B cell (primary cell): ENCODE results near the gene CKM. TPM values are rescaled to one million over a fixed set of nuclear protein-coding genes. Genes with fewer than 3 reads are reported as not detected.

Experiments used
- ATAC-seq: fragments of 200-7000 bp; cut with Tn5 transposase; one replicate; pipeline ENCODE4 v1.10.0; 2021; ENCODE audit warnings: low read depth, mild to moderate bottlenecking, moderate number of reproducible peaks, moderate library complexity
- CTCF ChIA-PET: fragments of 350-600 bp; sonication (Branson Sonifier 250); formaldehyde crosslinking; loops from one replicate; lab custom pipeline; 2021; ENCODE audit warnings: antibody characterized with exemption, inconsistent platforms; lab: Charles Lee
- POLR2A ChIA-PET: fragments of 350-600 bp; sonication (Branson Sonifier 250); formaldehyde crosslinking; loops from one replicate; lab custom pipeline; 2021; ENCODE audit warnings: antibody characterized with exemption; lab: Charles Lee
- DNase-seq: peaks from one replicate; pipeline ENCODE4 v3.0.0; 2013
- H2AFZ ChIP-seq: 2 replicates; pipeline ENCODE4 v1.6.1; 2012; ENCODE audit warnings: mild to moderate bottlenecking, low read depth, low read length; ENCODE audit not compliant: insufficient read depth, poor library complexity, severe bottlenecking
- H3K27ac ChIP-seq, 2 donors: 1 replicate in 1 of 2; 2 replicates in 1 of 2; pipeline ENCODE4 v1.5.1; 2012 to 2013; ENCODE audit warnings: low read length in 2 of 2, mild to moderate bottlenecking in 2 of 2, moderate library complexity in 1 of 2
- H3K27me3 ChIP-seq, 4 experiments: fragments of 200-600 bp in 1 of 4; sonication (generic) in 1 of 4; replicated peaks in 1 of 4; 1 replicate in 2 of 4; 2 replicates in 2 of 4; pipeline versions ENCODE4 v1.6.1 to v1.7.0; 2013 to 2016; ENCODE audit warnings: low read length in 3 of 4, mild to moderate bottlenecking in 2 of 4, mixed read lengths in 1 of 4, moderate library complexity in 1 of 4; ENCODE audit not compliant: insufficient read depth in 4 of 4, control insufficient read depth in 3 of 4; ENCODE audit errors: control extremely low read depth in 1 of 4
- H3K36me3 ChIP-seq, 2 experiments: replicated peaks in 1 of 2; 1 replicate in 1 of 2; 2 replicates in 1 of 2; pipeline versions ENCODE4 v1.6.1 to v1.7.1; 2013; ENCODE audit warnings: low read length in 1 of 2; ENCODE audit not compliant: insufficient read depth in 2 of 2, control insufficient read depth in 1 of 2; ENCODE audit errors: control extremely low read depth in 1 of 2, extremely low read depth in 1 of 2
- H3K4me1 ChIP-seq, 2 donors: fragments of 200-600 bp in 1 of 2; sonication (generic) in 1 of 2; 1 replicate in 1 of 2; 2 replicates in 1 of 2; pipeline versions ENCODE4 v1.5.1 to v1.6.1; 2013 to 2017; ENCODE audit warnings: low read length in 2 of 2; ENCODE audit not compliant: control insufficient read depth in 2 of 2, insufficient read depth in 2 of 2
- H3K4me2 ChIP-seq: replicated peaks from 2 replicates; pipeline ENCODE3; 2012; ENCODE audit warnings: mild to moderate bottlenecking, low read depth, low read length; ENCODE audit not compliant: poor library complexity, severe bottlenecking
- H3K4me3 ChIP-seq, 5 experiments: fragments of 200-600 bp in 1 of 5; sonication (generic) in 1 of 5; 1 replicate in 3 of 5; 2 replicates in 2 of 5; pipeline versions ENCODE4 v1.5.1 to v1.7.0; 2011 to 2016; ENCODE audit warnings: low read length in 4 of 5, mild to moderate bottlenecking in 4 of 5, low read depth in 2 of 5, control low read depth in 1 of 5, moderate library complexity in 1 of 5; ENCODE audit not compliant: insufficient read depth in 1 of 5; ENCODE audit errors: control extremely low read depth in 1 of 5, extremely low read depth in 1 of 5
- H3K79me2 ChIP-seq: fragments of 200-600 bp; sonication (generic); one replicate; pipeline ENCODE4 v1.6.0; 2016; ENCODE audit warnings: low read length; ENCODE audit not compliant: control insufficient read depth, insufficient read depth
- H3K9ac ChIP-seq: fragments of 200-600 bp; sonication (generic); 2 replicates; pipeline ENCODE4 v1.6.1; 2017; ENCODE audit warnings: mild to moderate bottlenecking, low read length, moderate library complexity
- H3K9me3 ChIP-seq, 3 donors: one replicate each; pipeline versions ENCODE4 v1.6.1 to v1.7.1; 2013; ENCODE audit warnings: low read length in 2 of 3; ENCODE audit not compliant: control insufficient read depth in 2 of 3, insufficient read depth in 1 of 3; ENCODE audit errors: control extremely low read depth in 1 of 3
- H4K20me1 ChIP-seq: 2 replicates; pipeline ENCODE4 v1.6.0; 2012; ENCODE audit warnings: mild to moderate bottlenecking, low read length; ENCODE audit not compliant: insufficient read depth, control insufficient read depth, poor library complexity, severe bottlenecking
- H3K27ac Mint-ChIP-seq: one replicate; pipeline ENCODE4 v1.8.0; 2021; ENCODE audit warnings: mixed read lengths
- H3K27me3 Mint-ChIP-seq: one replicate; pipeline ENCODE4 v1.8.0; 2021; ENCODE audit warnings: mixed read lengths
- H3K4me1 Mint-ChIP-seq: one replicate; pipeline ENCODE4 v1.8.0; 2021; ENCODE audit warnings: mixed read lengths
- H3K4me3 Mint-ChIP-seq: one replicate; pipeline ENCODE4 v1.8.0; 2021; ENCODE audit warnings: mixed read lengths
- H3K9me3 Mint-ChIP-seq: one replicate; pipeline ENCODE4 v1.8.0; 2022; ENCODE audit warnings: mixed read lengths; ENCODE audit not compliant: insufficient read depth
- CTCF ChIP-seq: fragments of 200-600 bp; IDR thresholded peaks from one replicate; pipeline ENCODE4 v1.8.0; 2022; ENCODE audit warnings: antibody characterized with exemption, mild to moderate bottlenecking
- EZH2 ChIP-seq: IDR thresholded peaks from 2 replicates; pipeline ENCODE4 v1.6.1; 2012; ENCODE audit warnings: borderline replicate concordance, low read depth, mild to moderate bottlenecking, moderate library complexity, low read length; ENCODE audit not compliant: insufficient read depth, poor library complexity, severe bottlenecking
- WGBS: methylation state at CpG from one replicate; pipeline ENCODE4 v1.1.5; 2013; ENCODE audit warnings: missing lambda C conversion rate; ENCODE audit not compliant: insufficient coverage; 5-methylcytosine and 5-hydroxymethylcytosine counted together
- intact Hi-C: fragments of 100-400 bp; cut with micrococcal nuclease; formaldehyde crosslinking; loops from one replicate; pipeline ENCODE4 v1.10.0; 2022
- polyA plus RNA-seq: library from polyadenylated mRNA; depleted of rRNA; stranded (reverse); fragments of >200 nt; gene quantifications from 2 replicates; pipeline ENCODE4 v1.2.3, GENCODE V29; 2012
- total RNA-seq, 2 donors: library from RNA; stranded (reverse); fragments of 120-200 nt in 1 of 2; gene quantifications; 1 replicate in 1 of 2; 2 replicates in 1 of 2; pipeline versions ENCODE4 v1.2.3 to v1.2.4, GENCODE V29; 2013 to 2022

Gene CKM
- total and polyA plus RNA-seq, 2 donors (not counting 1 experiment from before 2014, with no cell fraction given), result not detected

GRCh38 chr19:45303269-45304060, 19.2 kb downstream of the CKM start:
- H3K4me2 ChIP-seq, result no peak overlapping the region
- POLR2A ChIA-PET, result no interaction called here
- Mint-ChIP-seq H3K27me3 (no peaks in the 10 kb centered on the region), H3K4me1 (no peaks in the 10 kb centered on the region), H3K4me3 (no peak overlapping the region), H3K27ac (no peak overlapping the region), H3K9me3 (peaks cover 5% of the 10 kb centered on the region)
- no peak overlapping the region for H3K27ac ChIP-seq
- TF ChIP-seq CTCF, result no peak
- TF ChIP-seq EZH2, result no peak
- intact Hi-C loops, result no loop called here
- no peak overlapping the region for H3K9ac ChIP-seq
- H3K4me3 ChIP-seq, result no peak overlapping the region
- DNase-seq (no peak), ATAC-seq (no peak)
- H3K36me3 ChIP-seq, result peaks cover 0 to 3% of the 10 kb centered on the region in 2 experiments
- H4K20me1 ChIP-seq, result no peaks in the 10 kb centered on the region
- H3K79me2 ChIP-seq, result no peaks in the 10 kb centered on the region
- H3K9me3 ChIP-seq, result peaks cover 0 to 29% (median 0%) of the 10 kb centered on the region in 3 donors
- CTCF ChIA-PET, result no interaction called here
- H3K4me1 ChIP-seq, result no peaks in the 10 kb centered on the region
- no peak overlapping the region for H2AFZ ChIP-seq
- WGBS, result 97% methylated on average over 4 of the region's 12 CpGs
- no peaks in the 10 kb centered on the region for H3K27me3 ChIP-seq

GRCh38 chr19:45302416-45302815, 20.3 kb downstream of the CKM start:
- DNase-seq, result no peak
- peaks cover 0 to 18% (median 0%) of the 10 kb centered on the region in 3 donors for H3K9me3 ChIP-seq
- over 99% methylated on average over 14 of the region's 27 CpGs for WGBS
- no peak overlapping the region for H2AFZ ChIP-seq
- no peaks in the 10 kb centered on the region for H3K27me3 ChIP-seq
- no peak overlapping the region for H3K27ac ChIP-seq
- no peak overlapping the region for H3K4me3 Mint-ChIP-seq
- no peaks in the 10 kb centered on the region for H3K79me2 ChIP-seq
- TF ChIP-seq EZH2 (no peak), CTCF (no peak)
- H3K4me2 ChIP-seq, result no peak overlapping the region
- peaks cover 5% of the 10 kb centered on the region for H3K9me3 Mint-ChIP-seq
- no peaks in the 10 kb centered on the region for H3K4me1 ChIP-seq
- H3K27me3 Mint-ChIP-seq, result no peaks in the 10 kb centered on the region
- ATAC-seq, result no peak
- no peaks in the 10 kb centered on the region for H3K4me1 Mint-ChIP-seq
- intact Hi-C loops, result no loop called here
- no peak overlapping the region for H3K9ac ChIP-seq
- no peak overlapping the region for H3K4me3 ChIP-seq
- H4K20me1 ChIP-seq, result no peaks in the 10 kb centered on the region
- H3K27ac Mint-ChIP-seq, result no peak overlapping the region
- ChIA-PET POLR2A (no interaction called here), CTCF (interaction anchor here (0.5 kb wide), 1 partner anchor 269 kb away, joined by 3 read pairs; no protein-coding TSS in a partner anchor)
- H3K36me3 ChIP-seq, result peaks cover 0 to 3% of the 10 kb centered on the region in 2 experiments
